Small intestine (tissue), 7 donors: Measurements from ENCODE around the gene ATG4C. TPM values are rescaled to one million over a fixed set of nuclear protein-coding genes. Genes with fewer than 3 reads are reported as not detected.
"Not testable (repeated sequence)": the region's sequence is repeated elsewhere in the genome, so short reads cannot be mapped to it uniquely, and the experiment has no call there.

Experiments used
- DNase-seq, 2 donors: peaks; one replicate each; pipeline versions ENCODE4 v3.0.0 to v3.0.0-alpha.2; 2013
- FAIRE-seq: peaks from 2 replicates; lab custom pipeline; 2012; peaks lifted over from hg19 to GRCh38; lab: Jason Lieb, UNC
- H3K27ac ChIP-seq, 3 donors: one replicate each; pipeline ENCODE4 v1.5.1; 2013; ENCODE audit warnings: low read length in 2 of 3, mild to moderate bottlenecking in 2 of 3, control low read depth in 1 of 3, inconsistent platforms in 1 of 3, low read depth in 1 of 3, moderate library complexity in 1 of 3
- H3K27me3 ChIP-seq, 3 donors: one replicate each; pipeline ENCODE4 v1.6.1; 2013; ENCODE audit warnings: low read length in 3 of 3, inconsistent platforms in 1 of 3; ENCODE audit not compliant: control insufficient read depth in 3 of 3, insufficient read depth in 3 of 3
- H3K36me3 ChIP-seq, 3 donors: one replicate each; pipeline ENCODE4 v1.6.1; 2013; ENCODE audit warnings: low read length in 3 of 3, inconsistent platforms in 1 of 3, low read depth in 1 of 3, mild to moderate bottlenecking in 1 of 3, moderate library complexity in 1 of 3; ENCODE audit not compliant: control insufficient read depth in 3 of 3, insufficient read depth in 2 of 3
- H3K4me1 ChIP-seq, 3 donors: one replicate each; pipeline ENCODE4 v1.6.1; 2013; ENCODE audit warnings: low read length in 2 of 3, inconsistent platforms in 1 of 3, low read depth in 1 of 3, mild to moderate bottlenecking in 1 of 3, moderate library complexity in 1 of 3; ENCODE audit not compliant: control insufficient read depth in 3 of 3, insufficient read depth in 2 of 3
- H3K4me3 ChIP-seq, 3 donors: one replicate each; pipeline ENCODE4 v1.5.1; 2013; ENCODE audit warnings: low read length in 3 of 3, control low read depth in 1 of 3, inconsistent platforms in 1 of 3, low read depth in 1 of 3, mild to moderate bottlenecking in 1 of 3, moderate library complexity in 1 of 3
- H3K9me3 ChIP-seq, 2 donors: one replicate each; pipeline ENCODE4 v1.6.1; 2013; ENCODE audit warnings: low read depth in 1 of 2, low read length in 1 of 2; ENCODE audit not compliant: control insufficient read depth in 2 of 2, insufficient read depth in 1 of 2
- WGBS, 3 donors: extraction: QIAGEN DNeasy Blood & Tissue Kit; methylation state at CpG; one replicate each; pipeline ENCODE4 v1.1.7; 2013; 5-methylcytosine and 5-hydroxymethylcytosine counted together
- polyA plus RNA-seq, 4 donors: library from polyadenylated mRNA; stranded (reverse) in 3 of 4; unstranded in 1 of 4; fragments of 200-250 nt in 3 of 4; fragments of 120-200 nt in 1 of 4; gene quantifications; one replicate each; pipeline versions ENCODE4 v1.2.1 to v1.2.3, GENCODE V29; 2013
- donor health status: healthy with polysubstance abuse.
- donor health status: control.
- donor health status: control.
- donor health status: Bipolar disorder and iron deficiency.
- donor health status: healthy.

ATG4C gene
- polyA plus RNA-seq, 4 donors = 2.7 to 8.4 (median 5.9) TPM

DNA sequence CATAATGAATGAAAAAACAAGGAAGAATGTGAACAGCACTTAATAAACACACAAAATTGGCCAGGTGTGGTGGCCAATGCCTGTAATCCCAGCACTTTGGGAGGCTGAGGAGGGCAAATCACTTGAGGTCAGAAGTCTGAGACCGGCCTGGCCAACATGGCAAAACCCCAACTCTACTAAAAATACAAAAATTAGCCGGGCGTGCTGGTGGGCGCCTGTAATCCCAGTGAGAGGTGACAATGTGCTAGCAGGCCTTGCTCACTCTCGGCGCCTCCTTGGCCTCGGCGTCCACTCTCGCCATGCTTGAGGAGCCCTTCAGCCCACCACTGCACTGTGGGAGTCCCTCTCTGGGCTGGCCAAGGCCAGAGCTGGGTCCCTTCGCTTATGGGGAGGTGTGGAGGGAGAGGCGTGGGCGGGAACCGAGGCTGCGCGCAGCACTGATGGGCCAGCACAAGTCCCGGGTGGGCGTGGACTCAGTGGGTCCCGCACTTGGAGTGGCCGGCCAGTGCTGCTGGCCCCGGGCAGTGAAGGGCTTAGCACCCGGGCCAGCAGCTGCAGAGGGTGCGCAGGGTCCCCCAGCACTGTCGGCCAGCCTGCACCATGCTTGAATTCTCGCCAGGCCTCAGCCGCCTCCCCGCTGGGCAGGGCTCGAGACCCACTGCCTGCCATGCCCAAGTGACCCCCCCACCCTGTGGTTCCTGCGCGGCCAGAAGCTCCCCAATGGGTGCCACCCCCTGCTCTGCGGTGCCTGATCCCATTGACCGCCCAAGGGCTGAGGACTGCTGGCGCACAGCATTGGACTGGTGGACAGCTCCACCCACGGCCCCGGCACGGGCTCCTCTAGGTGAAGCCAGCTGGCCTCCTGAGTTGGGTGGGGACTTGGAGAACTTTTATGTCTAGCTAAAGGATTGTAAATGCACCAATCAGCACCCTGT lies 30.6 kb upstream of the ATG4C start:
- Histone ChIP-seq H3K36me3 (no peaks in the 10 kb centered on the region), H3K4me1 (no peaks in the 10 kb centered on the region), H3K4me3 (no peak overlapping the region), H3K27me3 (no peaks in the 10 kb centered on the region), H3K27ac (no peak overlapping the region), H3K9me3 (peaks cover 0 to 7% of the 10 kb centered on the region in 2 donors)
- WGBS, 3 donors = 96 to 98% (median 96%) methylated on average over 32 to 35 of the region's 35 CpGs
- DNase-seq (no peak), FAIRE-seq (no peak)

DNA sequence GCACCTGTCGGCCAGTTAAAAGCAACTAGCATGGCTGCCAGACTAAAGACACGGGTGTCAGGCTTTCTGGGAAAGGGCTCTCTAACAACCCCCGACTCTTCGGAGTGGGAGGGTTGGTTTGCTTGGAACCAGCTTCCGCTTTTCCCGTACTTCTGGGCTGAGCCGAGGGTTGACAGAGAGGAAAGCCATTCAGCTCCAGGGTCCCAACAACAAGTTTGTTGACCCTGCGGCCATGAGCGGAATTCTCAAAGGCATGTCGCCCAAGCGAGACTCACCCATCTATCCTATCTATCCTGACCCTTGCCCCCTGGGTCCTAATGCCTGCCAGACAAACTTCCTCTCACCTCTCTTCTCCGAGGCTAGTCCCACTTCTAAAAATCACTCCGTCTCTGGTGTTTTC lies 29.0 kb upstream of the ATG4C start:
- not testable (repeated sequence) for DNase-seq, FAIRE-seq, H3K9me3 ChIP-seq, H3K36me3 ChIP-seq, H3K4me3 ChIP-seq, H3K27ac ChIP-seq, H3K27me3 ChIP-seq, H3K4me1 ChIP-seq
- WGBS, 3 donors = 92 to 94% (median 94%) methylated on average over 11 to 13 of the region's 13 CpGs

DNA sequence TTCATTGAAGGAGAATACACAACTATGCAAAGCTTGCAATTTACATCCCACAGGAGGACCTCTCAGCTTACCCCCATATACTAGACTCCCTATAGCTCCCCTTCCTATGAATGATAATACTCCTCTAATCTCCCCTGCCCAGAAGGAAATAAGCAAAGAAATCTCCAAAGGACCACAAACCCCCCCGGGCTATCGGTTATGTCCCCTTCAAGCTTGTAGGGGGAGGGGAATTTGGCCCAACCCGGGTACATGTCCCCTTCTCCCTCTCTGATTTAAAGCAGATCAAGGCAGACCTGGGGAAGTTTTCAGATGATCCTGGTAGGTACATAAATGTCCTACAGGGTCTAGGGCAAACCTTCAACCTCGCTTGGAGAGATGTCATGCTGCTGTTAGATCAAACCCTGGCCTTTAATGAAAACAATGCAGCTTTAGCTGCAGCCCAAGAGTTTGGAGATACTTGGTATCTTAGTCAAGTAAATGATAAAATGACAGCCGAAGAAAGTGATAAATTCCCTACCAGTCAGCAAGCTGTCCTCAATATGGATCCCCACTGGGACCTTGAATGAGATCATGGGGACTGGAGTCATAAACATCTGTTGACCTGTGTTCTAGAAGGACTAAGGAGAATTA lies 27.6 kb upstream of the ATG4C start:
- not testable (repeated sequence) for DNase-seq, H3K4me1 ChIP-seq
- 82 to 88% (median 88%) methylated on average over 5 of the region's 5 CpGs for WGBS, 3 donors

GRCh38 chr1:62759232-62759875 lies 24.6 kb upstream of the ATG4C start:
- not testable (repeated sequence) for H3K4me1 ChIP-seq, FAIRE-seq, H3K36me3 ChIP-seq, H3K27ac ChIP-seq, H3K27me3 ChIP-seq, H3K9me3 ChIP-seq, H3K4me3 ChIP-seq, DNase-seq
- WGBS, 3 donors = 65 to 82% (median 77%) methylated on average over 3 to 5 of the region's 5 CpGs

More for the DNA sequence above, 27.6 kb upstream of the ATG4C start:
- not testable (repeated sequence) for FAIRE-seq, H3K4me3 ChIP-seq, H3K27ac ChIP-seq, H3K9me3 ChIP-seq, H3K27me3 ChIP-seq, H3K36me3 ChIP-seq

GRCh38 chr1:62760021-62760782 lies 23.7 kb upstream of the ATG4C start:
- not testable (repeated sequence) for DNase-seq, FAIRE-seq, H3K4me3 ChIP-seq, H3K4me1 ChIP-seq, H3K27me3 ChIP-seq, H3K9me3 ChIP-seq, H3K36me3 ChIP-seq, H3K27ac ChIP-seq
- 58 to 77% (median 68%) methylated on average over 6 of the region's 6 CpGs for WGBS, 3 donors

DNA sequence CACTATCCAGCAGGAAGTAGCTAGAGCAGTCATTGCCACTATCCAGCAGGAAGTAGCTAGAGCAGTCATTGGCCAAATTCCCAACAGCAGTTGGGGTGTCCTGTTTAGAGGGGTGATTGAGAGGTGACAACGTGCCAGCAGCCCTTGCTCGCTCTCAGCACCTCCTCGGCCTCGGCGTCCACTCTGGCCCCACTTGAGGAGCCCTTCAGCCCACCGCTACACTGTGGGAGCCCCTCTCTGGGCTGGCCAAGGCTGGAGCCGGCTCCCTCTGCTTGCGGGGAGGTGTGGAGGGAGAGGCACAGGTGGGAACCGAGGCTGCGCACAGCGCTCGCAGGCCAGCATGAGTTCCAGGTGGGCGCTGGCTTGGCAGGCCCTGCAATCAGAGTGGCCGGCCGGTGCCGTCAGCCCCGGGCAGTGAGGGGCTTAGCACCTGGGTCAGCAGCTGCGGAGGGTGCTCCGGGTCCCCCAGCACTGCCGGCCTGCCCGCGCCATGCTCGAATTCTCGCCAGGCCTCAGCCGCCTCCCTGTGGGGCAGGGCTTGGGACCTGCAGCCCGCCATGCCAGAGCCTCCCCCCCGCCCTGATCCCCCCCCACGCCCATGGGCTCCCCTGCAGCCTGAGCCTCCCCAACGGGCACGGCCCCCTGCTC lies 22.6 kb upstream of the ATG4C start:
- not testable (repeated sequence) for FAIRE-seq, H3K4me1 ChIP-seq, DNase-seq

DNA sequence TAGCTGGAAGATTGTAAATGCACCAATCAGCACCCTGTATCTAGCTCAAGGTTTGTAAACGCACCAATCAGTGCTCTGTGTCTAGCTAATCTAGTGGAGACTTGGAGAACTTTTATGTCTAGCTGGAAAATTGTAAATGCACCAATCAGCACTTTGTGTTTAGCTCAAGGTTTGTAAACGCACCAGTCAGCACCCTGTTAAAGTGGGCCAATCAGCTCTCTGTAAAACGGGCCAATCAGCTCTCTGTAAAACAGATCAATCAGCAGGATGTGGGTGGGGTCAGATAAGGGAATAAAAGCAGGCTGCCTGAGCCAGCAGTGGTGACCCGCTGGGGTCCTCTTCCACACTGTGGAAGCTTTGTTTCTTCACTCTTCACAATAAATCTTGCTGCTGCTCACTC lies 21.9 kb upstream of the ATG4C start:
- not testable (repeated sequence) for H3K9me3 ChIP-seq, H3K27ac ChIP-seq, H3K27me3 ChIP-seq, H3K4me3 ChIP-seq, FAIRE-seq, H3K4me1 ChIP-seq, DNase-seq, H3K36me3 ChIP-seq
- WGBS, 3 donors = 83 to 91% (median 89%) methylated on average over 4 of the region's 4 CpGs

More for the DNA sequence above, 22.6 kb upstream of the ATG4C start:
- WGBS, 3 donors = 91 to 95% (median 95%) methylated on average over 23 to 30 of the region's 30 CpGs
- not testable (repeated sequence) for H3K27ac ChIP-seq, H3K4me3 ChIP-seq, H3K9me3 ChIP-seq, H3K27me3 ChIP-seq, H3K36me3 ChIP-seq
